ENCODE results near the gene GSN.

The GSN gene

DNA sequence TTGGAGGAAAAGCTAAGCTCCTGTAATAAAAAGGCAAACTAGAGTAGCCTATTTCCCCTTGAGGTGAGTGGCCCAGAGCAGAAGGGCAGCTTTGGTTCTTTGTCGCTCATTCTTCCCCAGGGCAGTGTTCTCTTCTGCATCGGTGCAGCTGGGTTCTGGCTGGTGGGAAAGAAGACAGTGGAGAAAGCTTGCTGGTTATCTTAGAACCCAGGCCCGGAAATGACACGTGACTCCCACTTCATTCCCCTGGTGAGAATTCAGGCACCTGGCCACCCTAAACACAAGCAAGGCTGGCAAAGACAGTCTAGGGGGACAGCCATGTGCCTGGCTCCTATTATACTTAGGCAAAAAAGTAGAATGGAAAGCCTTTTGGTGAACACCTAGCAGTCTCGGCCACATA lies 32.5 kb upstream of the GSN start:
- TF ChIP-seq, protein P1, sequence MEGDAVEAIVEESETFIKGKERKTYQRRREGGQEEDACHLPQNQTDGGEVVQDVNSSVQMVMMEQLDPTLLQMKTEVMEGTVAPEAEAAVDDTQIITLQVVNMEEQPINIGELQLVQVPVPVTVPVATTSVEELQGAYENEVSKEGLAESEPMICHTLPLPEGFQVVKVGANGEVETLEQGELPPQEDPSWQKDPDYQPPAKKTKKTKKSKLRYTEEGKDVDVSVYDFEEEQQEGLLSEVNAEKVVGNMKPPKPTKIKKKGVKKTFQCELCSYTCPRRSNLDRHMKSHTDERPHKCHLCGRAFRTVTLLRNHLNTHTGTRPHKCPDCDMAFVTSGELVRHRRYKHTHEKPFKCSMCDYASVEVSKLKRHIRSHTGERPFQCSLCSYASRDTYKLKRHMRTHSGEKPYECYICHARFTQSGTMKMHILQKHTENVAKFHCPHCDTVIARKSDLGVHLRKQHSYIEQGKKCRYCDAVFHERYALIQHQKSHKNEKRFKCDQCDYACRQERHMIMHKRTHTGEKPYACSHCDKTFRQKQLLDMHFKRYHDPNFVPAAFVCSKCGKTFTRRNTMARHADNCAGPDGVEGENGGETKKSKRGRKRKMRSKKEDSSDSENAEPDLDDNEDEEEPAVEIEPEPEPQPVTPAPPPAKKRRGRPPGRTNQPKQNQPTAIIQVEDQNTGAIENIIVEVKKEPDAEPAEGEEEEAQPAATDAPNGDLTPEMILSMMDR (IDR thresholded peaks at IDR 0.05; ENCODE audit: low read depth, low read length) = no peak

DNA sequence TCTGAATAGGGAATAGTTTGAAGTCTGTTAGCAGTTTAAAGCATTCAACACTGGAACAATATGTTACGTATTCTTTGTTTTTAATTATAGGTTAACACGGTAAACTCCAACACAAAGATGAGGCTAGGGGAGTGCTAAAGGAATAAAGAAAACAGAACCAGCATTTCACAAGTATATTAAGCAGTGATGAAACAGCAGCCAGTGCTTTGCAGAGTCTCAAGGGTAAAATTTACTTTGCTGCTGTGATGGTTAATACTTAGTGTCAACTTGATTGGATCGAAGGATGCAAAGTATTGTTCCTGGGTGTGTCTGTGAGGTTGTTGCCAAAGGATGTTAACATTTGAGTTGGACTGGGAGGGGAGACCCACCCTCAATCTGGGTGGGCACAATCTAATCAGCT lies 30.0 kb upstream of the GSN start:
- DNase-seq (ENCODE audit: extremely low read depth, low read depth) = no peak
- TF ChIP-seq, protein P1 (IDR thresholded peaks at IDR 0.05; ENCODE audit: low read depth, low read length) = no peak

More for the DNA sequence above, 32.5 kb upstream of the GSN start:
- DNase-seq (ENCODE audit: extremely low read depth, low read depth) = no peak

DNA sequence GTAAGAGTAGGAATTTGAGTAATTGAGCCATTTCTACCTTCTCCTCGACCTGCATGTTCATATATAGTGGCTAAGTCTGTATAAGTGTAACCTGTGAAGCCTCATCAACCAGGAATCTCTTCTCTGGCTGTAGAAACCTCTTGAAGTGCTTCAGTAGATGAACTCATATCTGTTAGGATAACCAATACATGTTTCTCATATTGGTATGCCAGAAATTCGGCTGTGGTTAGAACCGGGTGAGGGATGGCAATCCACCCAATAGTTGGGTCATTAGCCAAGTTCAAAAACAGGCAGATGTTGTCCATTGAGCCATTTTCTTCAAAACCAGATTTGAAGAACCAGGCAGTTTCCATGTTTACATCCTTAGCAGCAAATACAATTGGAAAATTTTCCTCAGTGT lies 28.9 kb upstream of the GSN start:
- TF ChIP-seq, protein P1 (IDR thresholded peaks at IDR 0.05; ENCODE audit: low read depth, low read length) = no peak
- no peak for DNase-seq (ENCODE audit: extremely low read depth, low read depth)

DNA sequence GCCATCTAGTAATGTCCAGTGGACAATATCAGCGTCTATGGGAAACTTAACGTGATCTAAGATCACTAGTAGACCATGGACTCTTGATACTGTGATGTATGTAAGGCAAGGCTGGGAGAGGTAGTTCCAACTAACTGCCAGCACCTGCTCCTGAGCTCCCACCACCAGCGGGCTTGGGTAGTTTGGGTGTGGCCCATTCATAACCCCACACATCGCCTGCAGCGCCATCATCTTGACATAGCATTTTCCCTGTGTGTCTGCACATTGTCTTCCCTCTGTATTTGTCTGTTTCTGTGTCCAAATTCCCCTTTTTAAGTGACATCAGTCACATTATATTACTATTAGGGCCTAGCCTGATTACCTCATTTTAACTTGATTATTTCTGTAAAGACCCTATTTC lies 28.1 kb upstream of the GSN start:
- TF ChIP-seq, protein P1 (IDR thresholded peaks at IDR 0.05; ENCODE audit: low read depth, low read length) = no peak
- no peak for DNase-seq (ENCODE audit: extremely low read depth, low read depth)

DNA sequence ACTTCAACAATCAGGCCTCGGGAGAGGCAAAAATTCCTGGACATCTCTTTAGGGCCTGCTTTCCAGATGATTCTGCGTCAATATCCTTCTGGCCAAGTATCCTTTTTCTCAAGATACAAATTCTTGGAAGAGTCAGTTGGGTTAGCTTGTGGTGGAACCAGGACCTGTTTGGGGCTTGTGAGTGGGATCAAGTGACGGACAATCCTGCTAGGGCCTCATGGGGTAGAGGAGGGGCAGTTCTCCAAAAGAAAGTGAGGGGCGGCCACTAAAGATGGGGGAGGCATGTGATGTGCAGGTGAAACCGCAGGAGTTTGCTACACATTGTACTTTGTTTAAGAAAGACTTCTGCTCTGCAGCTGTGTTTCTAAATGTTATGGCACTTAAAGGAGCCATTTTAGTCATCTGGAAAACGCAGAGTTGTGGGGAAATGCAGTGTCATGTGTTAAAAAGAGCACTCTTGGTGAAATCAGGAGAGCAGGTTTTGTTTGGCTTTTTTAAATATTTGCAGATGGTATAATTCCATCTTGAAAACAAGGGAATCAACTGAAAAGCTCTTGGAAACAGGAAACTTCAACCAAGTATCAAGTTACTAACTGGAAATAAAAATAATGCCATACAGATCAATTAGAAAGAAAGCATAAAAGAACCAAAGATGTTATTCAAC lies 27.4 kb upstream of the GSN start:
- DNase-seq (ENCODE audit: extremely low read depth, low read depth) = no peak
- TF ChIP-seq, protein P1 (IDR thresholded peaks at IDR 0.05; ENCODE audit: low read depth, low read length) = no peak

DNA sequence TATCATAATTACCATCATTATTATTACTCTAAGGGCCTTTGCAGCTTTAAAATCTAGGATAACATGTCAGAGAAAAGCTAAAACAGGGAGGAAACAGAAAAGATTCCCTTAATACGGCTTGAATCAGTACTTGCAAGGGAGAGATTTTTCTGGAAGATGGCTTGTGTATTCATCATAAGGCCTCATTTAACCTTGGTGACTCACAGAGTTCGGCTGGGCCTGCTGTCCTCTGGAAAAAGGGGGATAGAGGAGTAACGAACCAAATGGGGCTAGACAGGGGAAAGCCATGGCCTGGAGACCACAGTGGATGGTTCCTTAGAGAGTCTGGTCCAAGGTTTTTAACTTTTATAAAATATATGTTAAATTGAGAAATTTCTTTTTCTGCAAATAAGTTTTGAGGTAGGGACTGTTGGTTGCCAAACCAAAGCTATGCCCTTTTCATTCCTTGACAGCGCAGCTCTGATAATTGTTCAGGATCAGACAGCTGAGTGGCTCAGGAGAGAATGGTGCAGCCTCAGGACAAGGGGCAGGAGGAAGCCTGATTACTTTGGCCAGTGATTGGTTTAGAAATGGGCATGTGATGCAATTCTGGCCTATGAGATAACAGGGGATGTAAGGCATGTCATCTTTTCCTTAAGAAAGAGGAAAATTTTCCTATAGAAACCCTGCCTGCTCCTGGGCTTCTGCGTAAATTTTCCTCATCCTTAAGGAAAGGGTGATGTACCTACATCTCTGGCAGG lies 25.6 kb upstream of the GSN start:
- TF ChIP-seq, protein P1 (IDR thresholded peaks at IDR 0.05; ENCODE audit: low read depth, low read length) = no peak

DNA sequence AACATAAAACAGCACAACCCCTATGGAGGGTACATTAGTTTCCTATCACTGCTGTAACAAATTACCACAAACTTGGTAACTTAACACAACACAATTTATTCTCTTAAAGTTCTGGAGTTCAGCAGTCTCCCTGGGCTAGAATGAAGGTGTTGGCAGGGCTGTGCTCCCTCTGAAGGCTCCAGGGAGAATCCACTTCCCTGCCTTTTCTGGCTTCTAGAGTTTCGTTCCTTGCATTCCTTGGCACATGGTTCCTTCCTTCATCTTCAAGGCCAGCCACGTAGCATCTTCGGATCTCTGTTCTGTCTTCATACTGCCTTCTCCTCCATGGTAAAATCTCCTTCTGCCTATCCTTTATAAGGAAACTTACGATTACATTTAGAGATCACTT lies 25.0 kb upstream of the GSN start:
- DNase-seq (ENCODE audit: extremely low read depth, low read depth) = no peak
- TF ChIP-seq, protein P1 (IDR thresholded peaks at IDR 0.05; ENCODE audit: low read depth, low read length) = no peak

More for the DNA sequence above, 25.6 kb upstream of the GSN start:
- no peak for DNase-seq (ENCODE audit: extremely low read depth, low read depth)

Data from AG09319 (cell line).